OCI-LY1 (cell line): Measurements from ENCODE around the gene CYB561A3.

Experiments
- H2AFZ ChIP-seq: fragments of 200-600 bp; sonication (generic), shearing (Covaris generic); 2 replicates; pipeline ENCODE4 v1.6.0; 2014; ENCODE audit warnings: antibody characterized with exemption, mild to moderate bottlenecking, low read length
- H3F3A ChIP-seq: fragments of 200-600 bp; sonication (generic), shearing (Covaris generic); 2 replicates; pipeline ENCODE4 v1.6.0; 2014; ENCODE audit warnings: mild to moderate bottlenecking, antibody characterized with exemption, low read length, moderate library complexity; ENCODE audit not compliant: insufficient read depth
- H3K27ac ChIP-seq: fragments of 200-600 bp; sonication (generic); 2 replicates; pipeline ENCODE4 v1.5.1; 2014; ENCODE audit warnings: low read length, mixed run types, mild to moderate bottlenecking, low read depth; ENCODE audit not compliant: poor library complexity, severe bottlenecking
- H3K27me3 ChIP-seq: fragments of 200-600 bp; sonication (generic); 2 replicates; pipeline ENCODE4 v1.6.0; 2014; ENCODE audit warnings: antibody characterized with exemption, mild to moderate bottlenecking, low read length, moderate library complexity; ENCODE audit not compliant: insufficient read depth
- H3K36me3 ChIP-seq: fragments of 200-600 bp; sonication (generic); 2 replicates; pipeline ENCODE4 v1.6.1; 2014; ENCODE audit warnings: mild to moderate bottlenecking, antibody characterized with exemption, low read length, moderate library complexity, mixed read lengths; ENCODE audit not compliant: insufficient read depth
- H3K4me1 ChIP-seq: fragments of 200-600 bp; sonication (generic); 2 replicates; pipeline ENCODE4 v1.5.1; 2014; ENCODE audit warnings: mild to moderate bottlenecking, low read length, moderate library complexity; ENCODE audit not compliant: insufficient read depth, severe bottlenecking
- H3K4me2 ChIP-seq: fragments of 200-600 bp; sonication (generic), shearing (Covaris generic); 2 replicates; pipeline ENCODE4 v1.6.1; 2014; ENCODE audit warnings: low read length
- H3K4me3 ChIP-seq: fragments of 200-600 bp; sonication (generic); 2 replicates; pipeline ENCODE4 v1.5.1; 2014; ENCODE audit warnings: low read length, low read depth, mild to moderate bottlenecking, mixed read lengths; ENCODE audit not compliant: poor library complexity, severe bottlenecking
- H3K79me2 ChIP-seq: fragments of 200-600 bp; shearing (Covaris generic); 2 replicates; pipeline ENCODE4 v1.6.1; 2016; ENCODE audit warnings: mixed run types, low read length, mixed read lengths; ENCODE audit not compliant: insufficient read depth
- H3K9ac ChIP-seq: fragments of 200-600 bp; sonication (generic), shearing (Covaris generic); 2 replicates; pipeline ENCODE4 v1.6.1; 2014; ENCODE audit warnings: mild to moderate bottlenecking, low read length, mixed read lengths
- H3K9me2 ChIP-seq: fragments of 200-600 bp; sonication (generic), shearing (Covaris generic); 2 replicates; pipeline ENCODE4 v1.6.1; 2014; ENCODE audit warnings: low read depth, mild to moderate bottlenecking, low read length, mixed read lengths
- H3K9me3 ChIP-seq: fragments of 200-600 bp; shearing (Covaris generic); 2 replicates; pipeline ENCODE4 v1.6.1; 2014; ENCODE audit warnings: low read length, mixed read lengths
- H4K20me1 ChIP-seq: fragments of 200-600 bp; sonication (generic), shearing (Covaris generic); 2 replicates; pipeline ENCODE4 v1.6.0; 2016; ENCODE audit warnings: mild to moderate bottlenecking, low read length; ENCODE audit not compliant: insufficient read depth
- CTCF ChIP-seq: fragments of 200-600 bp; sonication (generic), shearing (Covaris generic); IDR thresholded peaks from 2 replicates; pipeline ENCODE4 v1.5.1; 2017; ENCODE audit warnings: mild to moderate bottlenecking, antibody characterized with exemption, low read length, moderate library complexity, mixed read lengths
- EZH2 ChIP-seq: fragments of 200-600 bp; sonication (generic), shearing (Covaris generic); IDR thresholded peaks from 2 replicates; pipeline ENCODE4 v1.8.0; 2017; ENCODE audit warnings: borderline replicate concordance, mixed run types, mild to moderate bottlenecking, antibody characterized with exemption, low read length, moderate library complexity, mixed read lengths

CYB561A3 gene, protein sequence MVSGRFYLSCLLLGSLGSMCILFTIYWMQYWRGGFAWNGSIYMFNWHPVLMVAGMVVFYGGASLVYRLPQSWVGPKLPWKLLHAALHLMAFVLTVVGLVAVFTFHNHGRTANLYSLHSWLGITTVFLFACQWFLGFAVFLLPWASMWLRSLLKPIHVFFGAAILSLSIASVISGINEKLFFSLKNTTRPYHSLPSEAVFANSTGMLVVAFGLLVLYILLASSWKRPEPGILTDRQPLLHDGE

GRCh38 chr11:61361741-61362541 is at the start of gene CYB561A3, which contains the start of gene TMEM138:
CYB561A3 (minus strand) TSS chr11:61361882; CDS start chr11:61356713, 5,169 bp downstream.
TMEM138 (plus strand) TSS chr11:61362374; CDS start chr11:61364391, 2,017 bp downstream.
- Histone ChIP-seq H3K79me2 (peaks cover 30% of the 10 kb centered on the region), H3K9me2 (no peaks in the 10 kb centered on the region)

DNA sequence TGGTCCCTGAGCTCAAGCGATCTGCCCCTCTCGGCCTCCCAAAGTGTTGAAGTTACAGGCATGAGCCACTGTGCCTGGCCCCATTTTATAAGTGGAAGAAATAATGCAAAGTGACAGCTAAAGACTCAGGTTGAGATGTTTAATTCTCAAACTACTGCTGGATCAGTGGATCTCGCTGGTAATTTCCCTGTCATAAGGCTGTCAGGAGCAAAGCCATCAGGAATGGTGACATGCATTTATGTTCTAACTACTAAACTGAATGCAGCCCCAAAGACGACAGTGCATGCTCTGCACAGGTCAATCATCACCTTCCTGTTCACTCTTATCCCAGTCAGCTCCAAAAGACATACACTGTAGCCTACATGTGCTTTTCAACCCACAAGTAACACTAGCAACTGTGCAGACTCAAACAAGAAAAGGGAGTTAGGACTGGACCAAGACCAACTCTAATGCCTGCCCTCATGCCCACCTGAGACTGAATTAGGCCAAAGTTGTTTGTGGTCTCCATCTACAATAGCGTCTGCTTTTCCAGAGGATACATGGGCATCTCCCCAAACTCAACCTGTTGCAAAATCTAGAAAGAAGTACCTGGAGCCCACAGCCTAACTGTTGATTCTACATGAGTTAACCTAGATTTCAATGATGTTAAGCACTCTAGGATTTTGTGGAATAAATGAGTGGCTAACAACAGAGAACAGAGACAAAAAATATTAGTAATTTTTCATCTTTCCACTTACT is 45.5 kb upstream of the CYB561A3 start:
- Histone ChIP-seq H3K79me2 (no peaks in the 10 kb centered on the region), H3K9me3 (no peaks in the 10 kb centered on the region), H3K27me3 (no peaks in the 10 kb centered on the region), H3K9ac (no peak overlapping the region), H3K27ac (no peak overlapping the region), H2AFZ (no peak overlapping the region), H3K4me1 (no peaks in the 10 kb centered on the region), H3F3A (no peaks in the 10 kb centered on the region), H3K9me2 (no peaks in the 10 kb centered on the region), H4K20me1 (no peaks in the 10 kb centered on the region), H3K36me3 (peaks cover 98% of the 10 kb centered on the region), H3K4me2 (no peak overlapping the region), H3K4me3 (no peak overlapping the region)
- TF ChIP-seq EZH2: no peak
- no peak for TF ChIP-seq CTCF

More at GRCh38 chr11:61361741-61362541, at the start of gene CYB561A3, which contains the start of gene TMEM138:
- TF ChIP-seq EZH2: no peak
- TF ChIP-seq CTCF: no peak
- Histone ChIP-seq H3K9me3 (no peaks in the 10 kb centered on the region), H3K27me3 (no peaks in the 10 kb centered on the region), H3K4me3 (peak within 1 kb of the TSS; percentile 92), H3K27ac (peak within 1 kb of the TSS; percentile 99), H3K4me1 (peaks cover 46% of the 10 kb centered on the region), H3K4me2 (peak within 1 kb of the TSS; percentile 80), H3F3A (peaks cover 15% of the 10 kb centered on the region), H3K9ac (peak within 1 kb of the TSS; percentile 96), H3K36me3 (peaks cover 40% of the 10 kb centered on the region), H2AFZ (no peak within 1 kb of the TSS), H4K20me1 (no peaks in the 10 kb centered on the region)

- Histone ChIP-seq H3K4me3 (no peak overlapping the region), H3K9me3 (no peaks in the 10 kb centered on the region), H3K79me2 (no peaks in the 10 kb centered on the region), H2AFZ (no peak overlapping the region), H3K9ac (no peak overlapping the region), H4K20me1 (no peaks in the 10 kb centered on the region), H3K4me1 (no peaks in the 10 kb centered on the region), H3K27me3 (no peaks in the 10 kb centered on the region), H3F3A (no peaks in the 10 kb centered on the region), H3K4me2 (no peak overlapping the region), H3K36me3 (peaks cover 96% of the 10 kb centered on the region), H3K9me2 (no peaks in the 10 kb centered on the region), H3K27ac (no peak overlapping the region)
- TF ChIP-seq CTCF (no peak), EZH2 (no peak)
Observed at GRCh38 chr11:61406067-61406466, 44.4 kb upstream of the CYB561A3 start.
